Mucosa of rectum (tissue), 2 donors: ENCODE results near the gene TMEM40.

ENCODE experiments used
- H3K27ac ChIP-seq, 2 donors: one replicate each; pipeline ENCODE4 v1.7.0; 2013; ENCODE audit warnings: inconsistent platforms in 2 of 2, low read depth in 2 of 2, low read length in 2 of 2
- H3K27me3 ChIP-seq, 2 donors: one replicate each; pipeline ENCODE4 v1.7.0; 2013; ENCODE audit warnings: low read length in 2 of 2; ENCODE audit not compliant: control insufficient read depth in 2 of 2, insufficient read depth in 2 of 2
- H3K36me3 ChIP-seq, 2 donors: one replicate each; pipeline ENCODE4 v1.7.0; 2013; ENCODE audit warnings: low read length in 2 of 2; ENCODE audit not compliant: control insufficient read depth in 2 of 2, insufficient read depth in 2 of 2
- H3K4me1 ChIP-seq, 2 donors: one replicate each; pipeline ENCODE4 v1.7.0; 2013; ENCODE audit warnings: low read length in 2 of 2, mild to moderate bottlenecking in 1 of 2; ENCODE audit not compliant: control insufficient read depth in 2 of 2, insufficient read depth in 2 of 2
- H3K4me3 ChIP-seq, 2 donors: one replicate each; pipeline ENCODE4 v1.7.0; 2013; ENCODE audit warnings: low read length in 2 of 2
- H3K9ac ChIP-seq, 2 donors: one replicate each; pipeline ENCODE4 v1.7.0; 2013; ENCODE audit warnings: low read length in 2 of 2, low read depth in 1 of 2, mild to moderate bottlenecking in 1 of 2
- H3K9me3 ChIP-seq, 2 donors: one replicate each; pipeline ENCODE4 v1.7.0; 2013; ENCODE audit warnings: low read length in 2 of 2; ENCODE audit not compliant: control insufficient read depth in 2 of 2
- donor health status: healthy.
- donor health status: Normal muscosa, but diverticular disease.

TMEM40 gene

DNA sequence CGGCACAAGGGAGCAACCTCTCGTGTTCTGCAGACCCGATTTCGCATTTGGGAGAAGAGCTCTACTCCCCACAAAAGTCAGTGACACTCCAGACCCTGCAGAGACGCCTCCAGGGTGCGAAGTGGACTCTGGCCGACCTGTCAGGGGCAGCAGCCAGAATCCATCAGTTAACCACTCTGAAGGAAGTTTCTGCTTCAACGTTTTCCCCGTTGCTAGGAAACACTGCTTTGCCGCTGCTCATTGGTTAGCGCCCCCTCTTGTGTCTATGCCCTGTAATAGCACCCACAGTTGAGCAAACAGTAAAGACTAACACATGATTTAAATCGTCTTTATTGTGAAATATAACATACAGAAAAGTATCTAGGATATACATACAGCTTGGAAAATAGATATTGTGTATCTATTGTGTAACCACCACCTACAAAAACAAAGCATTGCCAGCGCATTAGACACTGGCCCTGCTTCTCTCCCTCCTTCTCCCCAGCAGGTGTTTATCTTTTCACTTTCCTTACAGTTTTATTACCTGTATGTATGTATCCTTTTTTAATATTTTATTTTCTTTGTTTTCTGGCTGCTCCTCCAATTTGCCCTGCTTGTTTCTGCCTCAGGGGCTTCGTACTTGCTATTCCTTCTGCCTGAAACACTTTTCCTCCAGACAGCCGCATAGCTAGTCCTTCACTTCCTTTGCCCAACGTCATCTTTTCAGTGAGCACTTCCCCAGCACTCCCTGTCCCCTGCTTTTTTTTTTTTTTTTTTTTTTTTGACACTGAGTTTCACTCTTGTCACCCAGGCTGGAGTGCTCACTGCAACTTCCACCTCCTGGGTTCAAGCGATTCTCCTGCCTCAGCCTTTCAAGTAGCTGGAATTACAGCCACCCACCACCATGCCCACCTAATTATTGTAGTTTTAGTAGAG is 38.8 kb downstream of the TMEM40 start:
- Histone ChIP-seq H3K9me3 (no peaks in the 10 kb centered on the region), H3K4me1 (peaks cover 0 to 4% of the 10 kb centered on the region in 2 donors), H3K9ac (no peak overlapping the region), H3K27me3 (no peaks in the 10 kb centered on the region), H3K36me3 (no peaks in the 10 kb centered on the region), H3K4me3 (peak overlapping the region in 1 of 2 donors; percentile 66), H3K27ac (no peak overlapping the region)

DNA sequence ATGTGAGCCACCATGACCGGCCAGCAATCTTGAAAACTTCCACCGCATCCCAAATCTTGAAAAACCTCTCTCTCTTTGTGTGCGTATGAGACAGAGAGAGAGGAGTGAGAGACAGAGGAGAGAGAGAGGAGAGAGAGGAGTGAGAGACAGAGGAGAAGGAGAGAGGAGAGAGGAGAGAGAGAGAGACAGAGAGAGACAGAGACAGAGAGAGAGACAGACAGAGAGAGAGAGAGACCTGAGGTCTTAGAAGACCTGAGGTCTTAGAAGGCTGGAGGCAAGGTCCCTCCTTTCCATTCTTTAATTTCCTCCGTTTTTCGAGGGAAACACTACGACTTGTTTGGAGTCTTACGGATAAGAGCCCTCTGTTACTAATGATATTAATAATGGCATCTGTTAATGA is 39.5 kb downstream of the TMEM40 start:
- H3K27me3 ChIP-seq = no peaks in the 10 kb centered on the region
- peak overlapping the region in 1 of 2 donors; percentile 66 for H3K4me3 ChIP-seq
- H3K36me3 ChIP-seq = no peaks in the 10 kb centered on the region
- no peaks in the 10 kb centered on the region for H3K9me3 ChIP-seq
- peaks cover 0 to 4% of the 10 kb centered on the region in 2 donors for H3K4me1 ChIP-seq
- no peak overlapping the region for H3K9ac ChIP-seq
- H3K27ac ChIP-seq = no peak overlapping the region

DNA sequence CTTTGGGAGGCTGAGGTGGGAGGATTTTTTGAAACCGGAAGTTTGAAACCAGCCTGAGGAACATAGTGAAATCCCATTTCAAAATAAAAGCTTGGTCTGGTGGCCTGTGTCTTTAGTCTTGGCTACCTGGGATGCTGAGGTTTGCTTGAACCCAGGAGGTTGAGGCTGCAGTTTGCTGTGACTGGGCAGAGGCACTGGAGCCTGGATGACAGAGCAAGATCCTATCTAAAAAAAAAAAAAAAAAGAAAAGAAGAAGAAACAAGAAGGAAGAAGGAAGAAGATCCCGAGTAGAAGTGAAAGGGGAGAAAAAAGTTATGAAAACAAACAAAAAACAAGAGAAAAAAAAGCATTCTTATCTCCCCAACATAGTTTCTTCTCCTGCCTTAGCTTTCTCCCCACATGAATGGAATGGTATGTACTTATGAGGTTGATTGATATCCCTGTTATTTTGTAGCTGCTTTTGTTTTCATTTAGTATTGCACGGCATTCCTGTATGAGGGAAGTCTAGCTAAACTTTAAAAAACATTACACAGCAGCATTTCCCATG is 42.4 kb downstream of the TMEM40 start:
- no peak overlapping the region for H3K9ac ChIP-seq
- no peaks in the 10 kb centered on the region for H3K36me3 ChIP-seq
- H3K4me3 ChIP-seq = no peak overlapping the region
- H3K27ac ChIP-seq = no peak overlapping the region
- H3K9me3 ChIP-seq = no peaks in the 10 kb centered on the region
- peaks cover 0 to 4% of the 10 kb centered on the region in 2 donors for H3K4me1 ChIP-seq
- H3K27me3 ChIP-seq = no peaks in the 10 kb centered on the region

DNA sequence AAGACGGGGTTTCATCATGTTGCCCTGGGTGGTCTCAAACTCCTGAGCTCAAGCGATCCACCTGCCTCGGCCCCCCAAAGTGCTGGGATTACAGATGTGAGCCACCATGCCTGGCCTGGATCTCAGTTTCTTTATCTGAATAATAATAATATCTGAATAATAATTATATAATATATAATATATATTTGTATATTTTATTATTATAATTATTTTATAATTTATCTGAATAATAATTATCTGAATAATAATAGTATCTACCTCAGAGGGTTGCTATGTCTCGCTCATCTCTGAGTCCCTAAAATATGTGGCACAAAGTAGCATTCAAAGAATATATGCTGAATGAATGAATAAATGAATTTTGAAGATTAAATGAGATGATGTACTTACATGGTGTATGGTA is 44.8 kb downstream of the TMEM40 start:
- H3K4me1 ChIP-seq = no peaks in the 10 kb centered on the region
- H3K4me3 ChIP-seq = no peak overlapping the region
- H3K36me3 ChIP-seq = no peaks in the 10 kb centered on the region
- H3K27me3 ChIP-seq = no peaks in the 10 kb centered on the region
- no peaks in the 10 kb centered on the region for H3K9me3 ChIP-seq
- no peak overlapping the region for H3K9ac ChIP-seq
- no peak overlapping the region for H3K27ac ChIP-seq

DNA sequence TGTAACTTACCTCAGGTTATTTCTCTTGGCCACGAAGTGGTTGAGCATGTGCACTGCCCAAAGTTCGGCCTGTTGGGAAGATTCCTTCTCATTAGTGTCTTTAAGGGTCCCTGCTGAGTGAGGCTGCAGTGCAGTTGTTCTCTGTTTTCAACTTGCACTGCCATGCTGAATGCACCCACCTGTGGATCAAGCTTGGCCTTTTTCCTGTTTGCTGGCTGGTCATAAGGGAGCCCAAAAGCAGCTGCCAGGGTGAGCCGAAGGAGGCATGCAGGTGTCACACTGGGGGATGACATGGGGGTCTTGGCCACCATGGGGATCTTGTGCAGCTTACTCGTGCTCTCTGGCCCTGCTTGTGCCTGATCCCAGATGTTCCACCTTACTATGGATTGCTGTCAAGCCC is 49.0 kb downstream of the TMEM40 start:
- Histone ChIP-seq H3K27ac (no peak overlapping the region), H3K4me3 (no peak overlapping the region), H3K27me3 (no peaks in the 10 kb centered on the region), H3K9me3 (no peaks in the 10 kb centered on the region), H3K9ac (no peak overlapping the region), H3K36me3 (no peaks in the 10 kb centered on the region), H3K4me1 (no peaks in the 10 kb centered on the region)

DNA sequence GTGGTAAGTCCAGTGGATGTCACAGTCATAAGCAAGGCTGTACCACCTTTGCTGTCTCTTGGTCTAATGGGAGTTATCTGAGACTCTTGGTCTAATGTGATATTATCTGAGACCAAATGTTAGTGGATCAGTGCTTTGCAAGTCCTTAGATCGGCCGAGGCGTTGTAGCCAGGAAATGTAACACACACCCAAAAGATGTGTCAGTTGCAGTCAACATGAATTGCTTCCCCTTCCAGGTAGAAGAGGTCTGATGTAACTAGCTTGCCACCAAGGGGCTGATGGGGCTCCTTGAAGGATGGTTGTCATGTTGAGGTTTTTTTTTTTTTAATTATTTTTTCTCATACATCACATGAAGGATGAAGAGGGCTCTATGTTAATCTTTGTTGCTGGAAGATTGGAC is 49.7 kb downstream of the TMEM40 start:
- Histone ChIP-seq H3K9ac (no peak overlapping the region), H3K9me3 (no peaks in the 10 kb centered on the region), H3K27ac (no peak overlapping the region), H3K4me3 (no peak overlapping the region), H3K4me1 (no peaks in the 10 kb centered on the region), H3K27me3 (no peaks in the 10 kb centered on the region), H3K36me3 (no peaks in the 10 kb centered on the region)

DNA sequence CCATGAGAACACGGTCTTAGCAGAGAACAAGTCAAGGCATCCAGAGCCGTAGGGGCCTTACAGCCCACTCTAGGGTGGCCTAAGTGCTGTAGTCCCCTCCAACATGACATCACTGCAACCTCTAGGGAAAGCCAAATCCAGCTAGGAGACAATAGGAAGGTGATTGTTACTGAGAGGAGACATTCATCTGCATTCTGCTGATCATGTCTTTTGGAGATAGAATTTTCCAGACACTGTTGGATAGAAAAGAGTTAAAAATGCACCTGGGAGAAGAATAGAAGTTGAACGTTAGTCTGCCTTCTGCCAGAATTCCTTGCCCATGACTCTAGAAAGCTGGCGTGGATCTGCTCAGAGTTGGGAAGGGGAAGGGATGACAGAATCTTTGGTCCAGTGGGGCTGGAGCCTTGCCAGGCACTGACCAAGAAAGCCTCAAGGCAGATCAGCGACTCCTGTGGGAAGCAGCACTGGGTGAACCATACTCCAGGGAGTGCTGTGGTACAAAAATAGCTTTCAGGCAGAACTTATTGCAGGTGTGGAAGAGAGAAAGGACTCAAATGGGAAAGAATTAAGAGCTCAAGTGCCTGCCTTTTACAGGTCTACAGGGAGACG is 50.4 kb downstream of the TMEM40 start:
- Histone ChIP-seq H3K9me3 (no peaks in the 10 kb centered on the region), H3K27me3 (no peaks in the 10 kb centered on the region), H3K4me1 (no peaks in the 10 kb centered on the region), H3K36me3 (no peaks in the 10 kb centered on the region), H3K4me3 (no peak overlapping the region), H3K27ac (no peak overlapping the region), H3K9ac (no peak overlapping the region)

DNA sequence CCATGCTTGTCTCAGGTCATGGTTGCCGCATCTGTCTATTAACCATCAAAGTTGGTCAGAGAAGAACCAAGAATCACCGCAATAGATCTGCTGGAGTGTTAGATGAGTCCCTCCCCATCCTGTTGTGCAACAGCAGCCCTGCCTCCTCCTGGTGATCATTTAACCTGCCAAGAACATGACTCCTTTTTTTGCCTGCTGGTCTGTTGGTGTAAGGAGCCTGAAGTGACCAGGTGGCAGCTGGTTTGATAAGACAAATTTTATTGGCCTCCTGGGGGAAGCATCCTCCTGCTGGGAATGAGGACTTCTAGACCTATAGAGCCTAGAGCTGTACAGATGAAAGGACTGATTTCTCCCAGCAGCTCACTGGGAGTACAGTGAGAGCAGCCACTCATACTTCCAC is 51.6 kb downstream of the TMEM40 start:
- no peak overlapping the region for H3K27ac ChIP-seq
- no peaks in the 10 kb centered on the region for H3K36me3 ChIP-seq
- H3K9ac ChIP-seq = no peak overlapping the region
- no peaks in the 10 kb centered on the region for H3K4me1 ChIP-seq
- no peaks in the 10 kb centered on the region for H3K27me3 ChIP-seq
- H3K9me3 ChIP-seq = no peaks in the 10 kb centered on the region
- H3K4me3 ChIP-seq = no peak overlapping the region

DNA sequence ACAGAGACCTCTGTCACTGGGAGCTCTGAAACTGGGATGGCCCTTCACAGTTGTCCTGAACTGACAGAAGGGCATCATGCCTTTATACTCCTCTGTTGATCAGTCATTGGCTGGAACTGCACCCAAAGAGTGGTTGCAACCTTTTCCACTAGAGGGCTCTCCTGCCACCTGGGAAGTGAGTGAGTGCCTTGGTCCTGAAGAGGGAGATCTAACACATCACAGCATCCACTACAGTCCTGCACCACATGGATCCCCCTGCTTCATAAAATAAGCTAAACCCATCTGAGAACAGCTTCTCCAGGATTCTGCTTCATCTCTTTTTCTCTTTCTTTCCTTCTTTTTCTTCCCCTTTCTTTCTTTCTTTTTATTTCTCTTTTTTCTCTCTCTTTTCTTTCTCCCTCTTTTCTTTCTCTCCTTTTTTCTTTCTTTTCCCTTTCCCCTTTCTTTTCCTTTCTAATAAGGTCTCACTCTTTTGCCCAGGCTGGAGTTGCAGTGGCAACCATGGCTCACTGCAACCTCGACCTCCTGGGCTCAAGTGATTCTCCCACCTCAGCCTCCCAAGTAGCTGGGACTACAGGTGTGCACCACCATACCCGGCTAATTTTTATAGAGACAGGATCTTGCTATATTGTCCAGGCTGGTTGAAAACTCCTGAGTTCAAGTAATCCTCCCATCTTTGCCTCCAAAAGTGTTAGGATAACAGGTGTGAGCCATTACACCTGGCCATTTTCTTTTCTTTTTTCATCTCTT is 52.4 kb downstream of the TMEM40 start:
- no peak overlapping the region for H3K4me3 ChIP-seq
- H3K36me3 ChIP-seq = no peaks in the 10 kb centered on the region
- no peaks in the 10 kb centered on the region for H3K9me3 ChIP-seq
- H3K4me1 ChIP-seq = no peaks in the 10 kb centered on the region
- no peak overlapping the region for H3K9ac ChIP-seq
- H3K27me3 ChIP-seq = no peaks in the 10 kb centered on the region
- no peak overlapping the region for H3K27ac ChIP-seq

DNA sequence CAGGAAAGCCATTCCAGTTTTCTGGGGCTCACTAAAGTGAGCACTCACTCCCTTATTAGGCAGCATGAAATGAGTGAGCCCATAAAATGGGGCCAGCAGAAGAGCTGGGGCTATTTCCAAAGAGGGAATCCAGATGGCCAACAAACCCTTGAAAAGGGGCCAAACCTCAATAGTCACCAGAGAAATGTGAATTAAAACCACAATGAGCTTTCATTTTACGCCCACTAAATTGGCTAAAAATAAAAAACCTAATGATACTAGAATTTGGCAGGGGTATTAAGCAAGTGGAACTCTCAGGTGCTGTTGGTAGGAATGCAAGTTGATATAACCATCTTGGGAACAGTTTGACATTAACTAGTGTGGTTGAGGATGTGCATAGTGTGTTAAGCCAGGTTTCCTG is 53.1 kb downstream of the TMEM40 start:
- no peak overlapping the region for H3K4me3 ChIP-seq
- no peaks in the 10 kb centered on the region for H3K9me3 ChIP-seq
- H3K4me1 ChIP-seq = no peaks in the 10 kb centered on the region
- H3K36me3 ChIP-seq = no peaks in the 10 kb centered on the region
- H3K27ac ChIP-seq = no peak overlapping the region
- no peak overlapping the region for H3K9ac ChIP-seq
- H3K27me3 ChIP-seq = no peaks in the 10 kb centered on the region
